ENCODE measurements around the gene SAFB2. TPM values are rescaled to one million over a fixed set of nuclear protein-coding genes. Genes with fewer than 3 reads are reported as not detected.

SAFB2 gene
- total RNA-seq, 1 donor from 2014 or later = 121 TPM

DNA sequence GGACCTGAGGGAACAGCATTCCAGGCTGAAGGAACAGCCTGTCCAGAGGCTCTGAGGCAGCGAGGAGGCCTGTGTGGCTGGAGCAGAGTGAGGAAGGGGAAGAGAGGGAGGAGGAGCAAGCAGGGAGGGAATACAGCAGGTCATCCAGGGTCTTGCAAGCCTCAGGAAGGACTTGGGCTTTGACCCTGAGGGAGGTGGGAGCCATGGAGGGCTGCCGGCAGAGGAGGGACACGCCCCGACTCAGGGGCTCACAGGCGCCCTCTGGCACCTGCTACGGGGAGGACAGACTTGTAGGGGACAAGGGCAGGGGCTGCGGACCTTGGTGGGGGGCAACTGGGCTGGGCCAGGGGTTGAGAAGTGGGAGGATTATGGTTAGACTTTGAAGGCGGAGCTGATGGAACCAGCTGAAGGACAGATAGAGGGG, 59.6 kb downstream of the SAFB2 start:
- intact Hi-C loops (cut with DNase I) = no loop called here
- ATAC-seq (no peak), DNase-seq (ENCODE audit: low spot score) (no peak)

DNA sequence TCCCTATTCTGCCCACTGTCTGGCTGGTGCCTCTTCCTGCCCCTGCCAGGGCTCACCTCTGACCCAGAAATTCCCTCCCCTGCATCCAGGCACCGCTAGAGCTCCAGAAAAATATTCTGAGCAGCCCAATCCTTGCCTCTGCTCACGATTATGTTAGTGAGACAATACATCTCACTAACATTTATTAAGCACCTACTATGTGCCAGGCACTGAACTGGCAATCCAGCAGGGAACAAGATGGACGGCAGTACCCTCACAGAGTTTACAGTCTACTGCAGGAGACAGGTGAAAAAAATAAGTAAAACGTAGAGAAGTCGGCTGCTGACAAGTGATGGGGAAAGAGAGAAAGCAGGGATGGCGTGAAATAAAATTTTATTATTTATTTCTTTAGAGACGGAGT, 60.3 kb downstream of the SAFB2 start:
- ATAC-seq = no peak
- intact Hi-C loops (cut with DNase I) = no loop called here
- DNase-seq (ENCODE audit: low spot score) = no peak

DNA sequence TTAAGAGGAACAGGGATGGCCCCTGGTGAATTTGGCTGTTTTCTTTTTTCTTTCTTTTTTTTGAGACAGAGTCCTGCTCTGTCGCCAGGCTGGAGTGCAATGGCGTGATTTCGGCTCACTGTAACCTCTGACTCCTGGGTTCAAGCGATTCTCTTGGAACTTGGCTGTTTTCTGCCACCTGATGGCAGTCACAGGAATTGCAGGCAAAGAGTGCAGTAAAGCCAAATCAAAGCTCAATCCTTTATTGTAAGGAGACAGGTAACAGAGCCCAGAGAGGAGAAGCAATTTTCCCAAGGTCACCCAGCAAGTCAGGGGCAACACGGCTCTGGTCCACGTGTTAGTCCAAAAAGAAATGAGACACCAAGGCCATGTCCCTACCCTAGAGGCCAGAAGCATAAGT, 61.0 kb downstream of the SAFB2 start:
- ATAC-seq (no peak), DNase-seq (ENCODE audit: low spot score) (no peak)
- intact Hi-C loops (cut with DNase I) = no loop called here

DNA sequence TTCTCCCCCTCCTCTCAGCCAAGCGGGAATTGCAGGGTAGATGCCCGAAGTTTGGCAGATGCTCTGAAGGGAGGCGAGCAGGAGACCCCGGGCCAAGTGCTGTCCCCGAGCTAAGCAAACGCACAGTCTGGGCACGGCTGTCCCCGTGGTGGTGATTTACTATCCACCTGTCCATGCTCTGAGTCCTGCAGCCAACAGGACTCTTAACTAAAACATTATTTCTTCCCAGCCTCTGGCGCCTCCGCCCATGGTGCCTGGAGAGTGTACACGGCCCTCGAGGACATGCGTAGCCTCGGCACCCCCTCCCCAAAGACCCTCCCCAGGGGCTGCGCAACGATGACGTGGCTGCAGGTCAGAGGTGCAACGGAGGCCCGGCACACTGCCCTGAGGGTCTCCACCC, 62.4 kb downstream of the SAFB2 start:
- ATAC-seq (no peak), DNase-seq (ENCODE audit: low spot score) (no peak)
- intact Hi-C loops (cut with DNase I) = no loop called here

DNA sequence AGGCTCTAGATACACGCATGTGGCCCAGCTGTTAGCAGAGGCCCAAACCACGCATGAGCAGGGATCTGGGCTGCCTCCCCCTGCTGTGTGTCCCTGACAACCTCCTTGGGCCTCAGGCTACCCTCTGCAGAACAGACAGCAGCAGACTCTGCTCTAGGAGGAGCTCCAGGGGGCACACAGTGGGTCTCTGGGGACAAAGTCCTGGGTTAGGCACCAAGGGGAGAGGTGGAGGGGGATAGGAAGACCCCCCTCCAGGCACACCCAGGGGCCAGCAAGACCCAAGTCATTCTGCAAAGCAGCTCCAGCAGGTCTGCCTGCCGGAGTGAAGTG, 62.8 kb downstream of the SAFB2 start:
- DNase-seq (ENCODE audit: low spot score) = no peak
- intact Hi-C loops (cut with DNase I) = no loop called here
- no peak for ATAC-seq

DNA sequence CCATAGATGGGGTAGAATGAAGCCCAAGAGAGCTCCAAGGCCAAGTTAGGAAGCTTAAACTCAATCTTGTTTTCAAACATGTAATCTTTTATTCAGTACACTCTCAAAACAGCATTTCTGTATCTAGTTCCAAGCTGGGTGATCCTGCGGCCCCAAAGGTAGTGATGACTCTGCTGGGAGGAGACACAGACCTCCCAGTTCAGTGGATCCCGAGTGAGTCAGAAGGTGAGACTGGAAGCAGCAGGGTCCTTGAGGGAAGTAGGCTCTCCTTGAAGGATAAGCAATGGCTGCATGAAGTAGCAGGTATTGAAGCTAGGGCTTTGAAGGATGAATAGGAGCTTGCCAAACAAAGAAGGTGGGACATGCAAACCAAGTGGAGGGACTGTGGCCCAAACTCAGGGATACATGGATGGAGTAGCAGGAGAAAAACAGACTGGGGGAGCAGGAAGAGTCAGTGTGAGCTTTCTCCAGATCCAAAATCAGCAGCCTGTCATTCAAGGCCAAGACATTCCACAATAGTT, 64.4 kb downstream of the SAFB2 start:
- intact Hi-C loops (cut with DNase I) = no loop called here
- no peak for ATAC-seq
- DNase-seq (ENCODE audit: low spot score) = no peak

DNA sequence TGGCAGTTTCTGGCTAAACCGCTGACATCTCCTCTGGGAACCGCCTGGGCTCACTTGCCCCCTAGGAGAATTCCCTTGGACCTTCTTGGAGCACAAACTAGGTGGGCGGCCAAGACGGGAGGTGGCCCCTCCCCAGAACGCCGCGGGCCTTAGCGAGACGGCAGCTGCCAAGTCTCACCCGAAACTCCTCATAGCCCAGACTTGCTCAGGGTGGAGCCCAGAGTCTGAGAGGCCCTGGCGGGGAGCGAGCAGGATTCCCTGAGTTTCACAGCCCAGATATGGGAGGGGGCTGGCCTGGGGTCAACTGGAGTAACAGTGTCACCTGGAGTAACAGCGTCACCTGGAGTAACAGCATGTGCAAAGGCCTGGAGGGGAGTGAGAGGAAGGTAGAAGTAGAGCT, 64.9 kb downstream of the SAFB2 start:
- ATAC-seq = no peak
- no peak for DNase-seq (ENCODE audit: low spot score)
- intact Hi-C loops (cut with DNase I) = no loop called here

DNA sequence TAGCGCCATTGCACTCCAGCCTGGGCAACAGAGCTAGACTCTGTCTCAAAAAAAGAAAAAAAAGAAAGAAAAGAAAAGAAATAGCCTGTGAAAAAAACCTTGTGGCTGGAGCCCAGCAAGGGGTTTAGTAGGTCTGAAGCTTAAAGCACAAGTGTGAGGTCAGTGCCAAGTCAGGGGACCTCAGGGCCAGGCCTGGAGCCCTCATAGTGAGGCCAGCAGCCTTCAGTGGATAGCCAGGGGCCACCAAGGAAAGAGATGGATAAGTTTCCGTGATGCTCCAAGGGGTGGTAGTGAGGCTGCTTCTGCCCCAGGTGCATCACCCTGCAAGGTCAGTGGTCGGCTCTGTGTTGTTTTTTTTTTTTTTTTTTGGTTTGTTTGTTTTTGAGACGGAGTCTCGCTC, 67.7 kb downstream of the SAFB2 start:
- ATAC-seq (no peak), DNase-seq (ENCODE audit: low spot score) (no peak)
- intact Hi-C loops (cut with DNase I) = no loop called here

DNA sequence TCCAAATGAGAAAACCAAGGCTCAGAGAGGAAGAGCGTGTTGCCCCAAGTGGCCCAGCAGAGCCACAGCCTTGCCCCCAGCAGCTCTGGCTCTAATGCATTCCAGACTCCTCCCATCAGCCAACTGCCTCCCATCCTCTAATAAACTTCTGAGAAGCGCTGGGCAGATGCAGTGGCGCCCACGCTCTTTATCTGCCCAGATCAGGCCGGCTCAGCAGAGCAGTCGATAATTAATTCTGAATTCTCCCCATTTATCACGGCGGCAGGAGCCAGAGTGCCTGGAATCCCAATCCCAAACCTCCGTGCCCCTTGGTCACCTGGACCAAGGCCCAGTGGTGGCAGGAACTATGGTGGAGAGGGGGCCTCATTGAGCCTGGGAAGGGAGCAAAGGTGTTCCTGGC, 68.7 kb downstream of the SAFB2 start:
- intact Hi-C loops (cut with DNase I) = no loop called here
- ATAC-seq = no peak
- no peak for DNase-seq (ENCODE audit: low spot score)

DNA sequence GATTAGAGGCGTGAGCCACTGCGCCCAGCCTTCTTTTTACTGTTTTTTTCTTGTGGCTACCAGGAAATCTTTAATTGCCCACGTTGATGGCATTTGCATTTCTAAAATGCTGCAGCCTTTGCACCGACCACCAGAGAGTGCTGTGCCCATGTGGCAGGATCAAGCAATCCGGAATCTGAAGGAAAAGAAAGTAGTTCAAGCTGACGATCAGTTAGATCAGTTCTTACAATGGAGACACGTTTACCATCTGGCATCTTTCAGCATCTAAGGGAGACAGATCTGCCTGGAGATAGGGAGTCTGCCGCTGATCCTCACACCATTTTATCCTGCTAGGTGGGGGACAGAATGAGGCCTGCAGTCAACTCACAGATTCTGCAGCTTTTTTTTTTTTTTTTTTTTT, 74.7 kb downstream of the SAFB2 start:
- DNase-seq (ENCODE audit: low spot score) (no peak), ATAC-seq (no peak)
- intact Hi-C loops (cut with DNase I) = loop anchor here (1.0 kb wide), 1 partner anchor 44 kb away; no protein-coding TSS in a partner anchor

DNA sequence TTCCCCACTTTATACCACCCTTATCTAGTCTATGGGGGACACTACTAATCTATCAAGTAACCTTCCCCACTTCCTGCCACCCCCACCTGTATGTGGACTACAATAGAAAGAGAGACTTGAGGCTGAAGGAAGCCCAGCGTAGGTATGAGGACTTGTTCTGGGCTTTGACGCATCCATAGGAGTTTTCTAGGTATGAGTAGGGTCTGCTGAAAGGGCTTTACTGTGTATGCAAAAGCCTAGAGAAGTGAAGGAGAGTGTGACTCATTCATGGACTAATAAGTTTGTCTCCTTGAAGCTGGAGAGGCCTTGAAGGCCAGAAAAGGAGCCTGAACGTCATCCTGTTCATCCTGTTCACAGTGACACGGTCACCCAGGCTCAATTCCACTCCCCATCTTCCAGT, 76.6 kb downstream of the SAFB2 start:
- intact Hi-C loops (cut with DNase I) = no loop called here
- DNase-seq (ENCODE audit: low spot score) = no peak
- no peak for ATAC-seq

DNA sequence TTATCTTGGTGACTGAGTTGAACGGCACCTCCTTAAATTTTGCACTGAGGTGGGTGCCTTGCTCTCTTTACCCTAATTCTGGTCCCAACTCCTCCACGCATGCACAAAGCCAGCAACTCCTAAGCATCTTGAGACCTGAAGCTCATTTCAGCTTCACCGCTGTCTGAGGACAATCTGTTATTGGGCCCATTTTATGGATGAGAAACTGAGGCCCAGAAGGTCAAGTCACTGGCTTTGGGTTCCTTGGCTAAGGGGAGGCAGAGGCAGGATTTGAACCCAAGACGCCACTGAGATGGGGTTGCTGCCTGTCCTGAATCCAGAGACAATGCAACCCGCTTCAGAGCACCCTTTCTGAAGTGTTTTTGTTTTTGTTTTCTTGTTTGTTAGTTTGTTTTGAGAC, 77.5 kb downstream of the SAFB2 start:
- ATAC-seq (no peak), DNase-seq (ENCODE audit: low spot score) (no peak)
- intact Hi-C loops (cut with DNase I) = no loop called here

DNA sequence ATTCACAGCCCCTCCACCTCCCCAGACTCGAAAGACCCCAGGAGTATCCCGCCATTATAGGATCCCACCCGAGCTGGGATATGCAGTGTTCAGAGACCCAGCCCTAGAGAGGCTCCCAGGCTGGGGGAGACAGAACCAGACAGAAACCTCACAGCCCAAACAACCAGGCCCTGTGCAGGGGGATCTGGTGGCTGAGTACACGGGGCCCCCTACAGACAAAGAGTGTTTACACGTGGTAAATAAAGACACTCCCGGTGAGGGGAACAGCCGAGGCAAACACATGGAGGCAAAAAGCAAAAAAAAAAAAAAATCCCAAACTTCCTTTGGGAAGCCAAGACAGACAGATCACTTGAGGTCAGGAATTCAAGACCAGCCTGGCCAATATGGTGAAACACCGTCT, 79.9 kb downstream of the SAFB2 start:
- ATAC-seq (no peak), DNase-seq (ENCODE audit: low spot score) (no peak)
- intact Hi-C loops (cut with DNase I) = no loop called here

DNA sequence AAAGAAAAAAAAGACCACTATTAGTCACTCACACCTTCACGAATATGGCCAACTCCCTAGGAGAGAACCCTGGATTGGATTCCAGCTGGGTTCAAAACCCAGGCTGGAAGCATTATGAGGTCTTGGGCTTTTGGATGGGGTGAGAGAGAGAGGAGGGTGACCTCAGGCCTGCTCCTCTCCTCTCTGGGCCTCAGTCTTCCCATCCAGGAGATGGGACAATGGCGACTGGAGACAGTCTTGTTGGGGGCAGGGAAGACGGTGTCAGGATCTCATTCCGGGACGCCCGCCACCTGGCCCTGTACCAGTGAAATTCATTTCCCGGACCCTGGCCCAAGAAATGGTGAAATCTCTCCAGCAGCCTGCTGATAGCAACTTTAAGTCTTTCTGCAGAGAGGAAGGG, 81.1 kb downstream of the SAFB2 start:
- intact Hi-C loops (cut with DNase I) = no loop called here
- no peak for DNase-seq (ENCODE audit: low spot score)
- ATAC-seq = no peak

DNA sequence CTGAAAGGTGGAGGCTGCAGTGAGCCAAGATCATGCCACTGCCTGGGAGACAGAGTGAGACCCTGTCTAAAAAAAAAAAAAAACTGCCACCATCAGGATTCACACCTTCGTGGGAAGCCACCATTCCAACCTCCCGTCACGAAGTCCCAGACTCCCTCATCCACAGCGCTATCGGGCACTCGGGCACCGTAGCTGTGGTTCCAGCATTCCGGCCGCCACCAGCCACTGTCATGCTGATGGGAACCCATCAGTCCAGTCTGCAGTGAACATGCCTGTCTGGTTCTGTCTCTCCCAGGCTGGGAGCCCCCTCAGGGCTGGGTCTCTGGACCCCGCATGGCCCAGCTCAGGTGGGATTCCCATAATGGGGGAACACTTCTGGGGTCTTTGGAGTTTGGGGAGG, 82.4 kb downstream of the SAFB2 start:
- intact Hi-C loops (cut with DNase I) = no loop called here
- DNase-seq (ENCODE audit: low spot score) (no peak), ATAC-seq (no peak)

DNA sequence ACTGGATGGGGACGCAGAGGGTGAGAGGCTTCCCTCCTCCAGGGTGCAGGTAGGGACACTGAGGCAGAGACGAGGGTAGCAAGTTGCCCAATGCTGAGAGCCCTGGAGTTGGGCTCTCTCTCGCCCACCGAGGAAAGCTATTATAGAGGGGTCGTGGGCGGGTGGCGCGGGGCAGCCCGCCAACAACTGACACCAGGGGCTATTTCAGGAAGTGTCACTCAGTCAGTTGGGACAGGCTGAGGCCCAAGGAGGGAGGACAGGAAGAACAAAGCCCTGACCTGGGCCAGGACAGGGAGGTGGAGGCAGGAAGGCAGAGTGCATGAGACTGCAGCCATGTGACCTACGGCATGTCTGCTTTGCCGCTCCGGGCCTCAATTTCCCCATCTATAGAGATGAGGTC, 84.7 kb downstream of the SAFB2 start:
- DNase-seq (ENCODE audit: low spot score) (no peak), ATAC-seq (no peak)
- intact Hi-C loops (cut with DNase I) = no loop called here

Other genes with a start within 250 kb of the SAFB2 start
- not detected for gene ZNRF4, start 167.4 kb downstream of the SAFB2 start, total RNA-seq
- 3.7 TPM for gene TINCR, start 54.8 kb downstream of the SAFB2 start, total RNA-seq
- gene SAFB, start 307 bp upstream of the SAFB2 start, total RNA-seq = 115 TPM
- gene MICOS13, start 57.7 kb upstream of the SAFB2 start, total RNA-seq = 35.9 TPM
- gene HSD11B1L, start 58.3 kb upstream of the SAFB2 start, total RNA-seq = 3.7 TPM
- 601 TPM for gene RPL36, start 67.5 kb upstream of the SAFB2 start, total RNA-seq
- gene LONP1, start 97.4 kb upstream of the SAFB2 start, total RNA-seq = 48.8 TPM
- gene CATSPERD, start 97.9 kb upstream of the SAFB2 start, total RNA-seq = not detected
- gene PRR22, start 162.0 kb upstream of the SAFB2 start, total RNA-seq = 1.0 TPM
- gene DUS3L, start 168.4 kb upstream of the SAFB2 start, total RNA-seq = 27.9 TPM
- not detected for gene NRTN, start 182.3 kb upstream of the SAFB2 start, total RNA-seq
- not detected for gene FUT6, start 216.9 kb upstream of the SAFB2 start, total RNA-seq
- gene FUT3, start 228.7 kb upstream of the SAFB2 start, total RNA-seq = not detected
- 0.18 TPM for gene FUT5, start 247.8 kb upstream of the SAFB2 start, total RNA-seq

Data from sciatic nerve (tissue), 2 donors.